G401 (cell line): ENCODE data around the gene DDX49. TPM values are rescaled to one million over a fixed set of nuclear protein-coding genes. Genes with fewer than 3 reads are reported as not detected.

Source experiments
- DNase-seq: peaks from one replicate; pipeline ENCODE4 v3.0.0-alpha.2; 2015; ENCODE audit warnings: low spot score
- in situ Hi-C: cut with HindIII; loops from 2 replicates; pipeline ENCODE4 v1.10.0; 2016; ENCODE audit warnings: low sequenced_read_pairs, mixed read lengths
- total RNA-seq: library from RNA; depleted of rRNA; stranded (reverse); fragments of >200 nt; shearing (Covaris generic); gene quantifications from 2 replicates; pipeline ENCODE4 v1.2.3, GENCODE V29; 2014; rRNA removed

DDX49 gene
- total RNA-seq, 1 experiment from 2014 or later: 77.8 TPM

- DNase-seq: no peak
These were observed 42.5 kb downstream of the DDX49 start for GRCh38 chr19:18961767-18962620.

GRCh38 chr19:18964121-18964520, 44.6 kb downstream of the DDX49 start:
- DNase-seq: no peak
- in situ Hi-C loops: no loop called here

More at GRCh38 chr19:18961767-18962620, 42.5 kb downstream of the DDX49 start:
- in situ Hi-C loops: no loop called here

GRCh38 chr19:18966307-18966706, 46.8 kb downstream of the DDX49 start:
- in situ Hi-C loops: no loop called here

DNA sequence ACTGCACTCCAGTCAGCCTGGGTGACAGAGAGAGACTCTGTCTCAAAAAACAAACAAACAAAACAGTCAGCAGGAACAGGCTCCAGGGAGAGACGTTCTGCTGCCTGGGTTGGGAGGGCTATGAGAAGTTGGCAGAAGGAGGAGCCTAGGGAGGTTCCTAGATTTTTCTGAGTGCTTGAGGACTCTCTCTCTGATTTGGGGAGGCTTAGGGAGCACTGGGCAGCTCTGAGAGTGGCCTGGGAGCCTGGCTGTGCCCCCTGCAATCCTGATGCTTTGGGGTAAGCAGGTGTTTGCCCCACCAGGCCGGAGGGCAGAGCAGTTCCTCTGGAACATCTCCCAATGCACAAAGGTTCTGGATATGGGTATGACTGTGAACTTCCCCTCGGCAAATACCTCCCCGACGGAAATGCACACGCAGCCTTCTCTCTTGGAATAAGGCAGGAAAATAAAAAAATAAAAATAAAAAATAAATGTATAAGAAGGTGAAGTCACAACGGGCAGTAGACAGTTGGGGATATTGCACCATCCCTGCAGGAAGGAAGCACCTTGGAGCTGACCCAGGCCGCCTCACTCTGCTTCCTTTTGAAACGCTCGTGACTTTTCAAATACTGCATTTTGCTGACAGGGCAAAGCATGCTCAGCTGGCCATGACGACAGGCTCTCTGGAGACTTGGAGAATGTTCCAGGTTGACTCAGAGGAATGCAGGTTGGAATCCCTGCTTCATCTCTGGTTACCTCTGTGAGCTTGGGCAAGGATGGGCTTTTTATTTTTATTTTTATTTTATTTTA, 48.0 kb downstream of the DDX49 start:
- in situ Hi-C loops: no loop called here
- DNase-seq: no peak

More at GRCh38 chr19:18966307-18966706, 46.8 kb downstream of the DDX49 start:
- DNase-seq: no peak

GRCh38 chr19:18969931-18970659, 50.6 kb downstream of the DDX49 start:
- DNase-seq: no peak
- in situ Hi-C loops: no loop called here

DNA sequence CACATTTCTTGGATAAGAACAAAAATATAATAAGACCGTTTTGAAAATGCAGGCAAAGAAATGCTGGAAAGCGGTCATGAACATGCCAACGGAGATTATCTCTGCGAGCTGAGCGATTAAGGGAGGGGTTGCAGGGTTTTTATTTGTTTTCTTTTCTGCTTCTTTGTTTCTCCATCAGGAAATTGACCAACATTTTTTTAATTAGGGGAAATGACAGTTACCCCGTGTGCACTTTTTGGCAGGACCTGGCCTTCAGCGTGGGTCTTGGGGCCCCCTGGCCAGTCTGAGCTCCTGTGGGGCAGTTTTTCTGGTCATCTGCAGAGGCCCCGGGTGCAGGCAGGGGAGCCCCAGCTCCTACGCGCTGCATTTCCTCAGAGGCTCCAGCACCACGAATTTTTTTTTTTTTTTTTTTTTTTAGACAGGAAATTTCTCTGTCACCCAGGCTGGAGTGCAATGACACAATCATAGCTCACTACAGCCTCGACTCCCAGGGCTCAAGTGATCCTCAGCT, 52.8 kb downstream of the DDX49 start:
- DNase-seq: no peak

DNA sequence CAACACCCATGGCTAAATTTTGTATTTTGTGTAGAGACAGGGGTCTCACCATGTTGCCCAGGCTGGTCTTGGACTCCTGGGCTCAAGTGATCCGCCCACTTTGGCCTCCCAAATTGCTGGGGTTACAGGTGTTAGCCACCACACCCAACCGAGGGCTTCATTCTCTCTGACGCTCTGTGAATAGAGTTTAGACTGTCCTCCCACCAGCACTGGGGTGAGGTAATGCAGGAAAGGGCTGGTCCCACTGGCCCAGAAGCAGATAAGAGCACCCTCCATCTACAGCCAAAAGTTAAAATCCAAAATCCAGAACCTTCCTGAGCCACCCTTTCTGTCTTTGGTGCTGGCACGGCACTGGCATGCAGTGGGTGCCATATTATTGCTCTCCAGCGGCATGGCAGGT, 53.3 kb downstream of the DDX49 start:
- in situ Hi-C loops: no loop called here
- DNase-seq: no peak

More for the DNA sequence above, 52.8 kb downstream of the DDX49 start:
- in situ Hi-C loops: no loop called here

DNA sequence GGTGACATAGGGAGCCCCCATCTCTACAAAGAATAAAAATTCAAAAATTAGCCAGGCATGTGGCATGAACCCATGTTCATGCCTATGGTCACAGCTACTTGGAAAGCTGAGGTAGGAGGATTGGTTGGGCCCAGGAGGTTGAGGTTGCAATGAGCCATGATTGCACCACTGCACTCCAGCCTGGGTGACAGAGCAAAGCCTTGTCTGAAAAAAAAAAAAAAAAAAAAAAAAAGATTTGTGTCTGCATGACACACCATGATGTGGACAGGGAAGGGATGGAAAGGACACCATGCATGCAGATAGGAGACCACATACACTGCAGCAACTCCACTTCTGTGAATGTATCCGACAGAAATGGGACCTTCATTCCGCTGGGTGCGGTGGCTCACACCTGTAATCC, 55.5 kb downstream of the DDX49 start:
- no peak for DNase-seq
- in situ Hi-C loops: no loop called here

DNA sequence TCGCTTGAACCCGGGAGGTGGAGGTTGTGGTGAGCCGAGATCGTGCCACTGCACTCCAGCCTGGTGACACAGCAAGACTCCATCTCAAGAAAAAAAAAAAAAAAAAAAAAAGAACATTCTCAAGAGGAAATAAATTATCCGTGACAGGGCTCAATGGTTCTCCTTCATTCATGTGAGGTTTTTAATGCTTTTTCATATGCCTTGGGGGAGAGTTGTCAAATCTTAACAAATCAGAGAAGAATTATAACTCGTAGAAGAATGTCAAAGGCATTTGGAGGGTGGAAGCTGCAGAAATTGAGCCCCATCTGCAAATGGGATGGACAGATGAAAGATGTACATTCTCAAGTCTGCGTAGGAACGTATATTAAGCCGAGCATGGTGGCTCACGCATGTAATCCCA, 56.4 kb downstream of the DDX49 start:
- in situ Hi-C loops: no loop called here
- no peak for DNase-seq

Other genes with a start within 250 kb of the DDX49 start
- gene CRTC1, start 236.0 kb upstream of the DDX49 start, total RNA-seq: 2.1 and 2.7 TPM in 2 replicates
- 0.49 and 0.54 TPM in 2 replicates for gene COMP, start 128.4 kb upstream of the DDX49 start, total RNA-seq
- gene UPF1, start 87.8 kb upstream of the DDX49 start, total RNA-seq: 104 and 111 TPM in 2 replicates
- gene CERS1, start 23.6 kb upstream of the DDX49 start, total RNA-seq: 10.5 and 13.1 TPM in 2 replicates
- gene COPE, start 328 bp upstream of the DDX49 start, total RNA-seq: 410 and 516 TPM in 2 replicates
- 25.0 and 57.7 TPM in 2 replicates for gene HOMER3, start 21.5 kb downstream of the DDX49 start, total RNA-seq
- 37.5 and 62.9 TPM in 2 replicates for gene SUGP2, start 113.8 kb downstream of the DDX49 start, total RNA-seq
- gene ARMC6, start 113.9 kb downstream of the DDX49 start, total RNA-seq: 86.0 and 90.0 TPM in 2 replicates
- 2.3 and 3.0 TPM in 2 replicates for gene SLC25A42, start 144.3 kb downstream of the DDX49 start, total RNA-seq
- gene TMEM161A, start 218.8 kb downstream of the DDX49 start, total RNA-seq: 58.0 and 60.2 TPM in 2 replicates